SK-N-SH (cell line): ENCODE data around the gene SPAM1. TPM values are rescaled to one million over a fixed set of nuclear protein-coding genes. Genes with fewer than 3 reads are reported as not detected.

Experiments used
- CTCF ChIA-PET: fragments of 300-600, 350-600 bp; formaldehyde crosslinking; extraction: SDS; loops from one replicate; lab custom pipeline; 2021; lab: Yijun Ruan, JAX
- POLR2A ChIA-PET: fragments of 350-600 bp; sonication (Branson Sonifier 250); formaldehyde crosslinking; extraction: SDS; loops from one replicate; lab custom pipeline; 2020; ENCODE audit warnings: antibody characterized with exemption, inconsistent platforms; lab: Yijun Ruan, JAX
- DNase-seq: peaks from one replicate; pipeline ENCODE4 v3.0.0; 2012
- H2AFZ ChIP-seq: fragments of 200-600 bp; sonication (generic); 2 replicates; pipeline ENCODE4 v1.8.1; 2016; ENCODE audit warnings: antibody characterized with exemption, mild to moderate bottlenecking, low read depth
- H3F3A ChIP-seq: fragments of 200-600 bp; sonication (generic); replicated peaks from 2 replicates; pipeline ENCODE3; 2016; ENCODE audit warnings: antibody characterized with exemption, mild to moderate bottlenecking; ENCODE audit not compliant: insufficient read depth
- H3K27ac ChIP-seq, 2 experiments: fragments of 200-500 bp in 1 of 2; fragments of 200-600 bp in 1 of 2; sonication (Bioruptor generic) in 1 of 2; sonication (generic), shearing (Covaris generic) in 1 of 2; 2 replicates each; pipeline versions ENCODE4 v1.5.1 to v1.6.1; 2014 to 2016; ENCODE audit warnings: low read depth in 2 of 2, inconsistent platforms in 1 of 2, low read length in 1 of 2, mild to moderate bottlenecking in 1 of 2, mixed read lengths in 1 of 2
- H3K27me3 ChIP-seq: fragments of 200-600 bp; sonication (generic), shearing (Covaris generic); 2 replicates; pipeline ENCODE4 v1.6.1; 2016; ENCODE audit warnings: mixed run types; ENCODE audit not compliant: insufficient read depth
- H3K36me3 ChIP-seq, 2 experiments: fragments of 200-500 bp in 1 of 2; fragments of 200-600 bp in 1 of 2; sonication (Bioruptor generic) in 1 of 2; sonication (generic) in 1 of 2; replicated peaks in 1 of 2; 2 replicates each; pipeline versions ENCODE3 to v1.5.1; 2014 to 2016; ENCODE audit warnings: low read length in 1 of 2, mild to moderate bottlenecking in 1 of 2; ENCODE audit not compliant: insufficient read depth in 2 of 2, control insufficient read depth in 1 of 2
- H3K4me1 ChIP-seq, 2 experiments: fragments of 200-500 bp in 1 of 2; fragments of 200-600 bp in 1 of 2; sonication (Bioruptor generic) in 1 of 2; sonication (generic), shearing (Covaris generic) in 1 of 2; 2 replicates each; pipeline versions ENCODE4 v1.5.1 to v1.6.1; 2014 to 2016; ENCODE audit warnings: low read depth in 1 of 2, low read length in 1 of 2, mixed run types in 1 of 2; ENCODE audit not compliant: insufficient read depth in 2 of 2, control insufficient read depth in 1 of 2
- H3K4me2 ChIP-seq: fragments of 200-600 bp; sonication (generic), shearing (Covaris generic); 2 replicates; pipeline ENCODE4 v1.6.1; 2017; ENCODE audit warnings: mixed run types
- H3K4me3 ChIP-seq, 2 experiments: fragments of 200-500 bp in 1 of 2; fragments of 200-600 bp in 1 of 2; sonication (Bioruptor generic) in 1 of 2; sonication (generic), shearing (Covaris generic) in 1 of 2; 2 replicates each; pipeline versions ENCODE4 v1.5.1 to v1.8.1; 2014 to 2016; ENCODE audit warnings: low read depth in 2 of 2, inconsistent platforms in 1 of 2, low read length in 1 of 2, mild to moderate bottlenecking in 1 of 2, mixed read lengths in 1 of 2, moderate library complexity in 1 of 2
- H3K79me2 ChIP-seq: fragments of 200-600 bp; sonication (generic); 2 replicates; pipeline ENCODE4 v1.8.1; 2017; ENCODE audit warnings: mild to moderate bottlenecking; ENCODE audit not compliant: insufficient read depth
- H3K9ac ChIP-seq: fragments of 200-600 bp; sonication (generic); 2 replicates; pipeline ENCODE4 v1.6.1; 2017; ENCODE audit warnings: mixed run types
- H3K9me2 ChIP-seq: fragments of 200-600 bp; sonication (generic); 2 replicates; pipeline ENCODE4 v1.6.1; 2017; ENCODE audit warnings: mixed run types
- H3K9me3 ChIP-seq: fragments of 200-600 bp; sonication (generic); 2 replicates; pipeline ENCODE4 v1.6.1; 2017; ENCODE audit warnings: mixed run types, mild to moderate bottlenecking, moderate library complexity
- H4K20me1 ChIP-seq: fragments of 200-600 bp; sonication (generic); 2 replicates; pipeline ENCODE4 v1.6.1; 2017; ENCODE audit warnings: mild to moderate bottlenecking, mixed run types; ENCODE audit not compliant: insufficient read depth
- EZH2phosphoT487 ChIP-seq: fragments of 200-600 bp; sonication (generic); IDR thresholded peaks from 2 replicates; pipeline ENCODE4 v1.6.1; 2017; ENCODE audit warnings: low read depth, mixed run types, mild to moderate bottlenecking, antibody characterized with exemption, moderate library complexity, borderline replicate concordance
- FOXM1 ChIP-seq: IDR thresholded peaks from 2 replicates; pipeline ENCODE4 v1.4.0; 2012; ENCODE audit warnings: low read depth, mild to moderate bottlenecking
- GABPA ChIP-seq: IDR thresholded peaks from 2 replicates; pipeline ENCODE4 v1.4.0; 2012; ENCODE audit warnings: low read depth, mild to moderate bottlenecking
- GATA2 ChIP-seq: sonication (generic); formaldehyde crosslinking; IDR thresholded peaks from 2 replicates; pipeline ENCODE4 v1.5.0; 2020; ENCODE audit warnings: mild to moderate bottlenecking, missing genetic modification reagents
- JUND ChIP-seq: IDR thresholded peaks from 2 replicates; pipeline ENCODE4 v1.4.0; 2012
- MEF2A ChIP-seq: IDR thresholded peaks from 2 replicates; pipeline ENCODE4 v1.4.0; 2012; ENCODE audit warnings: low read depth, borderline replicate concordance
- NFIC ChIP-seq: IDR thresholded peaks from 2 replicates; pipeline ENCODE4 v1.4.0; 2012; ENCODE audit warnings: borderline replicate concordance
- NRF1 ChIP-seq: IDR thresholded peaks from 2 replicates; pipeline ENCODE4 v1.6.1; 2012; ENCODE audit warnings: low read depth, mild to moderate bottlenecking, low read length
- PBX3 ChIP-seq: IDR thresholded peaks from 2 replicates; pipeline ENCODE4; 2012
- RCOR1 ChIP-seq: fragments of 150-350 bp; IDR thresholded peaks from 2 replicates; pipeline ENCODE4 v1.6.1; 2017; ENCODE audit warnings: antibody characterized with exemption, low read length
- REST ChIP-seq: IDR thresholded peaks from 2 replicates; pipeline ENCODE4 v1.6.1; 2012; ENCODE audit warnings: mild to moderate bottlenecking, low read depth, low read length, moderate library complexity
- RFX5 ChIP-seq: IDR thresholded peaks from 2 replicates; pipeline ENCODE4 v1.6.1; 2012; ENCODE audit warnings: mild to moderate bottlenecking, improper control_type of control experiment, low read length
- RXRA ChIP-seq: IDR thresholded peaks from 2 replicates; pipeline ENCODE4 v1.4.0; 2012; ENCODE audit warnings: low read depth, mild to moderate bottlenecking, borderline replicate concordance
- SIN3A ChIP-seq: IDR thresholded peaks from 2 replicates; pipeline ENCODE4 v1.6.1; 2012; ENCODE audit warnings: low read depth, mild to moderate bottlenecking, low read length, moderate library complexity, borderline replicate concordance
- SMC3 ChIP-seq: IDR thresholded peaks from 2 replicates; pipeline ENCODE4 v1.6.1; 2012; ENCODE audit warnings: low read depth, low read length, improper control_type of control experiment
- TEAD4 ChIP-seq: IDR thresholded peaks from 2 replicates; pipeline ENCODE4 v1.4.0; 2012; ENCODE audit warnings: mild to moderate bottlenecking, borderline replicate concordance; ENCODE audit not compliant: insufficient read depth
- USF1 ChIP-seq: IDR thresholded peaks from 2 replicates; pipeline ENCODE4 v1.4.0; 2012; ENCODE audit warnings: low read depth, borderline replicate concordance
- ZBTB33 ChIP-seq: IDR thresholded peaks from 2 replicates; pipeline ENCODE4 v1.4.0; 2012; ENCODE audit warnings: low read depth, borderline replicate concordance
- WGBS: methylation state at CpG from one replicate; pipeline ENCODE4 v1.1.6; 2017; ENCODE audit warnings: low lambda C conversion rate; 5-methylcytosine and 5-hydroxymethylcytosine counted together
- polyA plus RNA-seq, 3 experiments: library from polyadenylated mRNA; depleted of rRNA; stranded (reverse); fragments of >200 nt; gene quantifications; 2 replicates each; pipeline ENCODE4 v1.2.3, GENCODE V29; 2012

The SPAM1 gene
- polyA plus RNA-seq, 1 of the 3 experiments (the other 2 are of a cell fraction) = not detected

- no peak overlapping the region for H3K4me3 ChIP-seq
- DNase-seq = no peak
- no peak overlapping the region for H3K27ac ChIP-seq
- no peak overlapping the region for H3K9ac ChIP-seq
- CTCF ChIA-PET = interaction anchor here (1.1 to 1.2 kb wide), 2 partner anchors 9 to 17 kb away, joined by 3 read pairs; no protein-coding TSS in a partner anchor
- H3K9me2 ChIP-seq = no peaks in the 10 kb centered on the region
- H3K9me3 ChIP-seq = no peaks in the 10 kb centered on the region
- H3F3A ChIP-seq = no peaks in the 10 kb centered on the region
- no peaks in the 10 kb centered on the region for H3K36me3 ChIP-seq
- POLR2A ChIA-PET = no interaction called here
- no peak for TF ChIP-seq USF1
- no peak for TF ChIP-seq PBX3
- TF ChIP-seq GATA2 (CRISPR knock-in tag) = no peak
- no peak for TF ChIP-seq GABPA
- TF ChIP-seq RXRA = no peak
- TF ChIP-seq MEF2A = no peak
- TF ChIP-seq TEAD4 = no peak
- no peak for TF ChIP-seq JUND
- no peak for TF ChIP-seq ZBTB33
- TF ChIP-seq RFX5 = no peak
- no peak for TF ChIP-seq SIN3A
- TF ChIP-seq RCOR1 = no peak
- no peak for TF ChIP-seq EZH2phosphoT487
- no peak for TF ChIP-seq NRF1
- TF ChIP-seq SMC3 = no peak
- no peak for TF ChIP-seq FOXM1
- no peak for TF ChIP-seq NFIC
- no peak for TF ChIP-seq REST
- TF ChIP-seq, all 33 proteins: peak for 0
- Histone ChIP-seq H3K27me3 (no peaks in the 10 kb centered on the region), H2AFZ (no peak overlapping the region), H4K20me1 (no peaks in the 10 kb centered on the region), H3K4me1 (peaks cover 0 to 5% of the 10 kb centered on the region in 2 experiments; a peak in 2 of 4 replicates), H3K79me2 (no peaks in the 10 kb centered on the region), H3K4me2 (no peak overlapping the region)
- 38% methylated on average over 2 of the region's 2 CpGs for WGBS
Observed at GRCh38 chr7:124009321-124009720, 84.3 kb downstream of the SPAM1 start.

Other genes starting within 250 kb of the SPAM1 start
- gene WASL, start 176.2 kb upstream of the SPAM1 start, polyA plus RNA-seq (2012; rRNA removed) = 8.5 and 9.9 TPM in 2 replicates
- gene HYAL4, start 80.1 kb upstream of the SPAM1 start, polyA plus RNA-seq (2012; rRNA removed) = not detected in 2 replicates
- gene TMEM229A, start 107.8 kb downstream of the SPAM1 start, polyA plus RNA-seq (2012; rRNA removed) = 0.35 and 0.88 TPM in 2 replicates